KBM-7 (cell line): ENCODE measurements around the gene FZD4.
A peak's percentile ranks its signal among the peaks of the same experiment; 100 is the strongest.
"Not testable (repeated sequence)": the region's sequence is repeated elsewhere in the genome, so short reads cannot be mapped to it uniquely, and the experiment has no call there.

Experiments
- DNase-seq: peaks from one replicate; pipeline ENCODE4 v3.0.0-alpha.2; 2015
- in situ Hi-C: fragments of 300-500 bp; cut with MboI; formaldehyde crosslinking; loops from 2 replicates; pipeline ENCODE4 v1.14.3; 2020; ENCODE audit warnings: low sequenced_read_pairs, low pct_unique_long_range_greater_than_20kb, mixed read lengths

Gene FZD4

DNA sequence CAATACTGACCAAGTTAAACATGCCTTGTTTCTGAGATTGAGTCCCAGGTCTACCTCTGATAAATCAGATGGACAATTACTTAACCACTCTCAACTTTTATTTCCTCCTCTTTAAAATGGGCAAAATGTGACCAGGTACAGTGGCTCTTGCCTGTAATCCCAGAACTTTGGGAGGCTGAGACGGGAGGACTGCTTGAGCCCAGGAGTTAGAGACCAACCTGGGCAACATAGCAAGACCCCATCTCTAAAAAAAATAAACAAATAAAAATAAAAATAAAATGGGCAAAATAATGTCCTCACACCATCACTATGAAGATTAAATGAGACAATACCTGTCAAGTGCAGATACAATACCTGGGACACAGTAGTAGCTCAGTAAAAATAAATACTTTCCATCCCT lies 33.0 kb downstream of the FZD4 start:
- in situ Hi-C loops, result no loop called here
- no peak for DNase-seq

DNA sequence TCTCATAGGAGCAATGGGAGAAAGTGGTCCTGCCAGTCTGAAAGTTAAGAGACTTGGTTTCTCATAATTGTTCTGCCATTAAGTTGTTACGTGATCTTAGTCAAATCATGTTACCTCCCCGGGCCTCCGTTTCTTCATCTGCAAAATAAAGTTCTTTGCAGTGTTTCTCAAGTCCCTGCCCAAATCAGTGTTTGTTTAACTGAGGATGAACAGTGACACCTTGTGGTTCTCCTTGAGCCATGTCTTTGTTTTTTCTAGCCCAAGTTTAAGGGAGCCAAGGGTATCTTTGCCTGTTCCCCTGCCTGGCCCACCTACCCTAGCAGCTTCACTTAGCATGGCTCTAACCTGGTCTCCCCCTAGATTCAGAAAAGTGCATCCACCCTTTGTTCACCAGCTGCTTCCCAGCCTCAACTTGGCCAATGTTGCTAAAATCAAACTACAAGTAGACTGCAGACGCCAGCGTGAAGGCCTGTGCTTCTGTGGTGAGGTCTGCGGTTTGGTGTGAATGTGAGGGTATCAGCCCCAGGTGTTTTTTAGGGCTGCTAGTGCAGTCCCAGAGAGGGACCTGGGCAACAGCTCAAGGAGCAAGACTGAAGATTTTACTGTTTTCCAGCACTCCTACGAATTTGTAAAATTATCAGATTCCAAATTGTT lies 35.5 kb downstream of the FZD4 start:
- peak; percentile 57 for DNase-seq
- in situ Hi-C loops, result no loop called here

DNA sequence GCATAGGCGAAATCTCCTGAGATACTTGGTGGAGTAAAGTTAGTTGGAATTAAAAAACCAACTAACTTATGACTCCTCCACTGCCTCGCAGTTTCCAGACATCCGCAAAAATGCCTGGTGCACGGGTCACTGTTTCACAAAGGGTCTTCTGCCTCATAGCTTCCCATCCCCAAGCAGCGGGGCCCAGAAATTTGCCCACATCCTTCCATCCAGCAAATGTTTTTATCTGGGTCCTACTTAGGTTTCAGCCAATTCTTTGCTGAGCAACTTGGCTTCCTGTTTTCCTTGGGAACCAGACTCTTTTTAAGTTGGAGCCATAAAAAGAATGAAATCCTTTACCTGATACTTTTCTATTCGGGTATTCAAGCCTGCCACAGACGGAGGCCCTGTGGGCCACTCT lies 36.2 kb downstream of the FZD4 start:
- in situ Hi-C loops, result no loop called here
- DNase-seq, result no peak

DNA sequence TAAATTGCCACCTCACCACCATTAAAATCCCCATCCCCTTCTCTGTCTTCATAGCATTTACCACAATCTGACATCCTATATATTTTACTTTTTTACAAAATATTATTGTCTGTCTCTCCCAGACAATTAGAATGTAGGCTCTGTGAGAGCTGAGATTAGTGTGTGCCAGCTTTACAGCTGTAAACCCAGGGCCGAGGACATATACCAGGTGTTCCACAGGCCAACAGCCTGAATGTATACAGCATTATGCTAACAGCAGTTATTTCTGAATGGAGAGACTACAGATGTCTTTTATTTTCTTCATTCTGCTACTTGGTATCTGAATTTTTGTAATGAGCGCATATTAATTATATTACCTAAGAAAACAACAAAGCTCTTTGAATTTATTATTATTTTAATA lies 36.7 kb downstream of the FZD4 start:
- DNase-seq, result no peak
- in situ Hi-C loops, result no loop called here

DNA sequence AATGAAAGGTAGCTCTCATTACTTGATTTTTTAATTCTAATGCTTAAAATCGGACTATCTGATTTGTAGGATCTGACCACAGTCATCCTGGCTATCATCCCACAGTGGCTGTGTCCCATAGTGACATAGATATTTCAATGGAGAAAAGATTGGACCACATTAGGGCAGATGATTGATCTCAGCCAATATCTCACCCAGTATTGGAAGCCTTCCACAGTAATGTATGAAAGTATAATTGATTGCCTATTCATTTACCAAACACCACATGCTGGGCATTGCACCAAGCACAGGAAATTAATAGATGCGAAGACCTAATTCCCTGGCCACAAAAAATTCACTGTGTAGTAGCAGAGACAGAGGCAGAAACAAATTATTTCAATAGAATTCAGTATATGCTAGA lies 37.6 kb downstream of the FZD4 start:
- DNase-seq, result no peak
- in situ Hi-C loops, result no loop called here

DNA sequence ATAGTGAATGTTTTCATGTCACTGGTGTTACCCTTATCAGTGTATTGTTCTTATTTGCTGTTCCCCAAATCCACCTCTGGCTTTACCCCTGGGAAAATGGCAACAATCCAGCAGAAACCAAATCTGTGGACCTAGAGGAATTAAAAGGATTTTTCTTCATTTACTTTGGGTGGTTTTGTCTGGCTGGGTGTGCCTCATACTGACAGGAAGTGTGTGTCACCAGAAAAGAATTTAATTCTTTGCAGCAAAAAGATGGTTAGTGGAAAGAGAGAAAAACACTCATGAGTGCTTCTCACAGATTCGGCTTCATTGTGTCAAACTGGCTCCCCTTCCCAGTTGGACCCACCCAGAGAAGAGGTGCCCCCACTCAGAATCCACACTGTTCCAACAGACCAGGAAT lies 38.9 kb downstream of the FZD4 start:
- no peak for DNase-seq
- in situ Hi-C loops, result no loop called here

DNA sequence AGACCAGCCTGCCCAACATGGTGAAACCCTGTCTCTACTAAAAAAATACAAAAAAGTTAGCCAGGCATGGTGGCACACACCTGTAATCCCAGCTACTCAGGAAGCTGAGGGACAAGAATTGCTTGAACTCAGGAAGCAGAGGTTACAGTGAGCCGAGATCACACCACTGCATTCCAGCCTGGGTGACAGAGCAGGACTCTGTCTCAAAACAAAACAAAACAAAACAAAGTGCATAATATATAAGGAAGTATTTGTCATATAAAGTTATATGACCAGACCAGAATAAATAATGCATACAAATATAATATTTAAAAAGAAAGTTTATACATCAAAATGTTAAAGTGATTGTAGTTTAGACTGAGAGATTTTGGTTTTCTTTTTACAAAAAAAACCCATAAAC lies 39.3 kb downstream of the FZD4 start:
- DNase-seq, in situ Hi-C loops: not testable (repeated sequence)

DNA sequence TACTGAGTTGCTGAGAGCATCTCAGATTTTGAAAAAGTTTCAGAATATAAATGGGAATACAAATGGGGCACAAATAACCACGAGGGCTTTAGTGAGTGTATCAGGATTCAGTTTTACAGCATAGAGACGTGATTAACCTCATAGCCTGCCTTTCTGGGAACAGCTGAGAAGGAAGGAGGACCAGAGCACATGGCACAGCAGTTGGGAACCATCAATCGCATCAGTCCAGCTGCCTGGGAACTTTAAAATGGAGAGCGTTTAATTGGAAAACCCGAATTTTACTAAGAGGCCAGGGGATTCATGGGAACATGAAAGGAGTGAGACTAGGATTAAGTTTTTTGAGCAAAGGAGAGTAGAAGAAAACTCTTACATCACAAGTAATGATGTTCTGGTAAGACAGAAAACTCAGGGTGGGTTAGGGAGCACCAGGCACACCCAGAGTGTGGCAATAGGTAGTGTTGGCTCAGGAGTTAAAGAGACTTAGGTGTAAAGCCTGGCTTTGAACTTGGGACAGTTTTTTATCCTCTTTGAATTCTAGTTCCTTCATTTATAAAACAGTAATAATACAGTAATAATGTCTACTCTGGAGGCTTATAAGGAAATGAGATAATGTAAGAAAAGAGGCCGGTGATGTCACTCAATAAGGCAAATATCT lies 40.2 kb downstream of the FZD4 start:
- in situ Hi-C loops, result no loop called here
- DNase-seq, result no peak

DNA sequence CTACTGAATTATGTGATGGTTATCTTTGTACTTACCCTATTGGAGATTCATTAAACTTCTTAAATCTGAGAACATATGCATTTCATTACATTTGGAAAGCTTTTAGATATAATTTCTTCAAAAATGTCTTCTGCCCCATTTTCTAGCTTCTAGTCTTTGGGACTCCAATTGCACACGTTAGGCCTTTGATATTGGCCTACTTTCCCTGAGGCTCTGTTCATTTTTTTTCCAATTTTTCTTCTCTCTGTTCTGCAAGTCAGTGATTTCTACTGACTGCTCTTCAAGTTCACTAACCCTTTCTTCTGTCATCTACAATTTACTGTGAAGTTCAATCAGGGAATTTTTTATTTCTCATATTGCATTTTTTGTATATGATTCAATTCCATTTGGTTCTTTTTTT lies 43.0 kb downstream of the FZD4 start:
- no peak for DNase-seq
- in situ Hi-C loops, result no loop called here

DNA sequence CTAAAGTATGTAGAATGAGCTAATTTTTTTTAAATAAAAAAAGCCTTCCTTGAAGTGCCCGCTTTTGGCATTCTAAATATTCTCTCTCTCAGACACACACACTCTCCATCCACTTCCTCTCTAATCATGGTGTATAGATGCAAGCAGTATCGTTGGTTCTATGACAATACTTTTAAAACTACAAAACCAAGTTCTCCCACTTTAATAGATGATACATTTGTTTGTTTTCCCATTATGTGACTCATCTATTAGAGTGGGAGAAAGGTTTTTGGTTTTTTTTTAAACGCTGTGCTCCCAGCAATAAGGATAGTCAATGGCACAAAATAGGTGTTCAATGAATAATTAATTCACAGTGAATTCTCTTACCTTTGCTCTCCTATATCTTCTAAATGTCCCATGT lies 44.6 kb downstream of the FZD4 start:
- in situ Hi-C loops, result no loop called here
- no peak for DNase-seq

DNA sequence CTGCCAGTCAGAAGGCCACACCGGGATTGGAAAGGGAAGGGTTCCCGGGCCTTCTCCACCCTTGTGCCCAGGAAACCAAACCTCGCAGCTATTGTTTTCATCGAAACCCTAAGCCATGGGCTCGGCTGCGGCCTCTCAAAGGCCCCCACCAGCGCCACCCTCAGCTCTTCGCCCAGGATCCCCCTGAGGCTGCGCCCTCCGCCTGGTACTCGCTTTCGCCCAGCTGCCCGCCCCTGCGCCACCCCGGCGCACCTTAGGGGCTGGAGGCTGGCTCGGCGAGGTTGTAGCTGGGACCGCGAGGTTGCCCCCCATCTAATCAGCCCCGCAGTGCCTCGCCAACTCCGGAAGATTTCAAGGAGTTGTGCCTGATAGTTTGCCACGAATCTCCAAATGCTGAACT lies 49.0 kb downstream of the FZD4 start:
- in situ Hi-C loops, result no loop called here
- no peak for DNase-seq

DNA sequence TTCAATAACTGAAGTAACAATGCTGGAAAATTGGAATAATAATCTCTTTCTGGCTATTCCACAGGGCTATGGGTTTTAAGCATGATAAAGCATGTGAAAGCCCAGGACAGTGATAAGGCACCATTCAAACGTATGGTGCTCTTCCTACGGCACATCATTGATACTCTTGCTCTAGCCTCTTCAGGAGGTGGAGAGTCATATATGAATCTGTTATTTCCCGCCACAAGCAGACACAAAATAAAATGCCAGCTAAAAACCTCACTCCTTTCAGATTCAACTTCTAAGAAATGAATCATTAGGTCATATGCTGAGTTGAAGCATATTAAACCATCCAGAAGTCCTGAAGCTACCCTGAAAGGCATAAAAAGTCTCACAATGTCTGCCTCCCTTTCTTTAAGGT lies 49.9 kb downstream of the FZD4 start:
- in situ Hi-C loops, result no loop called here
- DNase-seq, result no peak

DNA sequence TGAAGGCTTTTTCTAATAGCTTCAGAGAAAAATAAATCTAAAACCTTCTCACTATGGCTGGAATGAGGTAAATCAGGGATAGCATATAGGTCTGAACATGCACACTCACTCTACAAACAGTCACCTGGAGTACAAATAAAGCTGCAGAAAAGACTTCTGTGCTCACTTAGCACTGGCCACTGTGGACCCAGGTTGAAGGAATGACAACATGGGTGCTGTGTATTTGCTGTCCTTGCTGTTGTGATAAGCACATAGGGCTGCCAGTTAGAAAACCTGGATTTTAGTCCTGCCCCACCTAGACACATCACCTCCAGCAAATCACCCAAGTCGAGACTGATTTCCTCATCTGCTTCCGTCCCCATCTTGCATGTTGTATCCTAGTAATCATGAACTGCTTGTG lies 51.2 kb downstream of the FZD4 start:
- no peak for DNase-seq
- in situ Hi-C loops, result no loop called here

DNA sequence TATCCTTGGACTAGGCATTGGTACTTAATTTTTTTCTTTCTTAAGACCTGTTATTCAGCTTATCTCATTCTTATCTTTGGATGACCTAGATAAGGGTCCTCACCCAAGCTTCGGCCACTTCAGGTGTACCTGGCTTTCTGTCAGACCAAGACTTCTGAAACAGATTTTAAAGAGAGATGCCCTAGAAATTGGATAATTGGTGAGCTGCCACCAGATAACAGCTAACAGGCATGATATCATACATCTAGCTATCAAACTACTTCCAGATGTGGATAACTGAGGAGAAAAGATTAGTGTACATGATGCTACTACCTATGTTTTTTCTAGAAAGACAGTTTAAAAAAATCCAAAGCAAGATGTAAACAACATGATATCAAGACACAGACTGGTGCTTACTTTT lies 52.9 kb downstream of the FZD4 start:
- in situ Hi-C loops, result no loop called here
- DNase-seq, result no peak

DNA sequence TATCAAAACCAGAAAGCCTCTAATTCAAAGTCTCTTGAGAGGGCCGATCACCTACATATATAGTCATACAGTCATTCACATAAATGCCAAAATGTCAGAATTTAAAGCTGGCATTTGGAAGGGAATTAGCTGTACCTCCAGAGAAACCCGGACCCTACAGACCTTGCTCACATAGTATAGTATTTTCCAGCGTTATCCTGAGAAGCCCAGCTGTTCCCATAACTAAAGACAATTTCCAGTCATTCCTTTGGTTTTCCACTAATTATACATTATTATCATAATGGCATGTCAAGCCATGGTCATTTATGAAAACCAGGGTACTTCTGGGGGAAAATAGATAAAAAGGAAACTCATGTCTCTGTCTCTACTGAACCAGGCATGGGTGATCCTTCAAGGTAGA lies 53.6 kb downstream of the FZD4 start:
- in situ Hi-C loops, result no loop called here
- DNase-seq, result no peak

DNA sequence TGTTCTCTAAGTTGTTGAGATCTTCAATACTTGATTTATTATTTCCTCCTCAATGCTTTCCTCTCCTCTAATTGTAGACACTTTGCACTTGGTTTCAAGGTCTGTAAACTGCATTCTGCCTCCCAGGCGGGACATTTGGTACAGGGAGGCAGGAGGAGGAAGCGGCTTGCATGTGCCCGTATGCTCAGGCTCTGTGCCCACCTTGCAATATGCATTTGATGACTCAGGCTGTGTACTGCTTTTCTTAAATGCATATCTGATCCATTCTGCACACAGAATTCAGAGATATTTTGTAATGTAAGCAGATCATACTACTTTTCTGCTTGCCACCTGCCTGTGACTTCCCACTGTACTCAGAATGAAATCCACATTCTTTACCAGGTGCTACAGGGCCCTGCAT lies 55.0 kb downstream of the FZD4 start:
- in situ Hi-C loops, result no loop called here
- no peak for DNase-seq

DNA sequence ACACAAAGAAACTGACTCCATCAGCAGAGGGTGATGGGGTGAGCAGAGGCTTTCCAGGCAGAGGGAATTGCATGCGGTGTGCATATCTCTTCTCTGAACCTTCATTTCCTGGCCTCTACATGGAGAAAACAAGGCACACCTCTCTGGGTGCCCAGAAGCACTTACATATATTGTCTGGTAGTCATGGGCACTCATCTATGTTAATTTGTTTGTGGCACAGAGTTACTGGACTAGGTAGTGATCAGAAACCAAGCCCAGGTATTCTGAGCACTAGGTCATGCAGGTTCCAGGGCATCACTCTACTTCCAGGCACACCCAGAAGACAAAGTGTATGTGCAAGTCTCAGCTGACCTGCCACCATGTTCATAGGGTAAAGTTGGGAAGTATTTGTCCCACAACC lies 56.5 kb downstream of the FZD4 start:
- in situ Hi-C loops, result no loop called here
- no peak for DNase-seq

DNA sequence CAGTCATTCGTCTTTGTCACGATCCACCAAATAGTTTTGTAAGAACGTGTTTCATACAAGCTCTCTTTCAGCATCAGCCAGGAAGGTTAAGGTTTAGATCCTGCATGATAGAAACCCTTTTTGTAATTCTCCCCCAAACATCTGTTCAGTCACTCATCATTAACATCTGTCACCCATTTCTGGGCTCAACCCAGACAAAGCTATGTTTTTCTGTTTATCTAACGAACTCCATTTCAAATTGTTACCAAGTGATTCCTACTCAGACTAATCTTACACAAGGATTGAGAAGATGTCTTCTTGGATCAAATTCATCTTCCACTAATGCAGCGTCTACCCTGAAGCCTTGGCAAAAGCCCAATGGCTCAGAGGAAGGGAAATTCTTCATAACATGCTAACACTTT lies 58.8 kb downstream of the FZD4 start:
- in situ Hi-C loops, result no loop called here
- no peak for DNase-seq
